ENCODE results near the gene AVPI1. TPM values are rescaled to one million over a fixed set of nuclear protein-coding genes. Genes with fewer than 3 reads are reported as not detected.

The AVPI1 gene
- 83.4 and 178 TPM in 2 replicates for total RNA-seq

GRCh38 chr10:97686962-97687784 lies at the start of gene AVPI1:
Gene AVPI1 (minus strand): TSS chr10:97687241. CDS start chr10:97679905, 7,336 bp downstream.

GRCh38 chr10:97713339-97713825 lies 26.3 kb upstream of the AVPI1 start, which contains the start of gene MARVELD1:
Gene MARVELD1 (plus strand): TSS chr10:97713730. CDS start chr10:97713877, 147 bp downstream.

GRCh38 chr10:97640174-97640867 lies 46.7 kb downstream of the AVPI1 start, which contains the start of gene PI4K2A:
Gene PI4K2A (plus strand): TSS chr10:97640671. CDS start chr10:97640743, 72 bp downstream.

GRCh38 chr10:97632949-97633884 lies 53.8 kb downstream of the AVPI1 start, which contains the start of gene MORN4:
Gene MORN4 (minus strand): TSS chr10:97633500. CDS start chr10:97619653, 13,847 bp downstream.

Other genes with a start within 250 kb of the AVPI1 start
- 25.1 and 33.0 TPM in 2 replicates for gene EXOSC1, start 241.2 kb downstream of the AVPI1 start, total RNA-seq
- 32.4 and 40.5 TPM in 2 replicates for gene ZDHHC16, start 241.1 kb downstream of the AVPI1 start, total RNA-seq
- gene MMS19, start 188.8 kb downstream of the AVPI1 start, total RNA-seq, result 66.9 and 68.7 TPM in 2 replicates
- gene UBTD1, start 188.3 kb downstream of the AVPI1 start, total RNA-seq, result 15.3 and 22.4 TPM in 2 replicates
- 1.3 and 9.9 TPM in 2 replicates for gene ANKRD2, start 114.5 kb downstream of the AVPI1 start, total RNA-seq
- 0.21 and 25.5 TPM in 2 replicates for gene HOGA1, start 102.9 kb downstream of the AVPI1 start, total RNA-seq
- not detected in 2 replicates for gene C10orf62, start 97.5 kb downstream of the AVPI1 start, total RNA-seq
- gene MORN4, start 53.7 kb downstream of the AVPI1 start, total RNA-seq, result 2.2 and 6.0 TPM in 2 replicates
- 37.8 and 41.1 TPM in 2 replicates for gene PI4K2A, start 46.6 kb downstream of the AVPI1 start, total RNA-seq
- gene MARVELD1, start 26.5 kb upstream of the AVPI1 start, total RNA-seq, result 8.4 and 12.6 TPM in 2 replicates
- 19.6 and 26.7 TPM in 2 replicates for gene ZFYVE27, start 49.9 kb upstream of the AVPI1 start, total RNA-seq
- not detected in 2 replicates for gene SFRP5, start 84.8 kb upstream of the AVPI1 start, total RNA-seq
- gene GOLGA7B, start 162.6 kb upstream of the AVPI1 start, total RNA-seq, result 0.21 and 0.72 TPM in 2 replicates